HPDE6-E6E7 (cell line): ENCODE data around the gene HABP2.
A peak's percentile ranks its signal among the peaks of the same experiment; 100 is the strongest.

ENCODE experiments used
- DNase-seq: peaks from one replicate; pipeline ENCODE4 v3.0.0; 2011; ENCODE audit warnings: missing footprints; ENCODE audit errors: extremely low spot score

Gene HABP2

DNA sequence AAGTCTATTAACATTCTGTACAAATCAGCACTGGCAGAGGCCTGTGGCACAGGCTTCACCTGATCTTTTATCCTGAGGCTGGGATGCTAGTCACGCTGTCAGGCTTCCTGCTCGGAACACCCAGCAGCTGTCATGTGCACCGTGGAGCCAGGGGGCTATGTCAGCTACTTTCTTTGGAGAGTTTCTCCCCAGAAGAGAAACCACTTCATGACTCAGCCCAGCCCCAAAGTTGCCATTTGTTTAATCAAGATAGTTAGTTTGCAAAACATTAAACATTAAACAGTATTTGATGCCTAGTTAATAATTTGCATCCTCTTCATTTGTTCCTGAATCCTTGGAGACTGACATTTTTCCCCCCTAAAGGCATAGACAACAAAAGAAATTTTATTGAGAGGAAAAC, at the start of gene HABP2:
TSS of gene HABP2 (plus strand) at position 353 of the 400 bp plus-strand sequence. CDS start 69 bp downstream, outside the sequence.
- no peak for DNase-seq

DNA sequence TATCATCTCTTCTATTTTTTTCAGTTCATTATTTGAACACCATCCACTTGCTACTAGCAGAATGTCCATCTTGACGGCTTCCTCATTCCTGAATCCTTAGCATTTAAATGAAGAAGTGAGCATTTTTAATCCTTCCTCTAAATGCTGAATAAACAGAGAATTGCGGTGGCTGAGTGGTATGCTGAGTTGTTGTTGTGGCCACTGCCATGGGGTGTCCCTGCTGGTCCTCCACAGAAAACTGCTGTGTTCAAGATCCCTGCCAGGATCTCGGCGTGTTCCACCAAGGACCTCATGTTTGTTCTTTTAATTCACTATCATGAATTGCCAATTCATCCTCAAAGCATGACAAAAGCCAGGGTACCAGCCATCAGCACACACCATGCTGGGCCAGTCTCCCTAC, 48.9 kb upstream of the HABP2 start:
- no peak for DNase-seq

- DNase-seq: no peak
Measured at GRCh38 chr10:113504423-113504822, 48.4 kb upstream of the HABP2 start.

DNA sequence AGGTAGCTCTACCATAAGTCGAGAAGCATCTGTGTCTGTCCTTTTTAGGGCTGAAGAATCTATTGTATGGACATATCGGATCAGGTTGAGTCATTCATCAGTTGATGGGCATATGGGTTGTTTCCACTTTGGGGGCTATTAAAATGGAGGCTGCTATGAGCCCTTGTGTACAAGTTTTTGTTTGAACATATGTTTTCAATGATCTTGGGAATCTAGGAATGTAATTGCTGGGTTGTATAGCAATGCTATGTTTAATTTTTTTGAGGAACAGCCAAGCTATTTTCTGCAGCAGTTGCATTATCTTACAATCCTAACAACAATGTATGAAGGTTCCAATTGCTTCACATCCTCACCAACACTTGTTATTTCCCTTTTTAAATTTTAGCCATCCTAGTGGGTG, 46.4 kb upstream of the HABP2 start:
- DNase-seq: no peak

DNA sequence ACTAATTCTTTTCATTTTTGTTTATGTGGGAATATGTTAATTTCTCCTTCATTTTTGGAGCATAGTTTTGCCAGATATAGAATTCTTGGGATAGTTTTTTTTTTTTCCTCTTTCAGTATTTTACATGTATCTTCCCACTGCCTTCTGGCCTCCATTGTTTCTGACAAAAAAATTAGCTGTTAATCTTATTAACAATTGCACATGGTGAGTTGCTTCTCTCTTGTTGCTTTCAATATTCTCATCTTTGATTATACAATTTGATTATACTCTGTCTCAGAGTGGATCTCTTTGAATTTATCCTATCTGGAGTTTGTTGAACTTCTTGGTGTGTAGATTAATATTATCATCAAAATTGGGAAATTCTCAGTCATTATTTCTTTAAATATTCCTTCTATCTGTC, 41.4 kb upstream of the HABP2 start:
- DNase-seq: no peak

DNA sequence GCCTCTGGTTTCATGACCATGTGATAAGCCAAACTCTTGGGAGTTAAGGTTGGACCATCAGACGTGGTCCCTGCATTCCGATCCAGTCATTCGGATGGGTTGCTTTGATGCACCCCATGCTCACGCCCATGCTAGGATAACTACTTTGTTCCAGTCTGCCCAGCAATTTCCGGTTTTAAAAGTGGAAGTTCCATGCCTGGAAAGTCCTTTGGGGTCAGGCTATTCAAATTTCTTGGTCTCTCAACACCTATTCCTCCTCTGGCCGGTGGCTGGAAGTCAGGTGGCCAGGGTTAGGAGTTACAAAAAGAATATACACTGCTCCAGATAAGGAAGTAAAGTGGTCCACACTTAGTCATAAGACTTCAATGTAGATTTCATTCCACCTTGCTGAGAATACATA, 37.7 kb upstream of the HABP2 start:
- DNase-seq: no peak

GRCh38 chr10:113515601-113516000, 37.3 kb upstream of the HABP2 start:
- no peak for DNase-seq

DNA sequence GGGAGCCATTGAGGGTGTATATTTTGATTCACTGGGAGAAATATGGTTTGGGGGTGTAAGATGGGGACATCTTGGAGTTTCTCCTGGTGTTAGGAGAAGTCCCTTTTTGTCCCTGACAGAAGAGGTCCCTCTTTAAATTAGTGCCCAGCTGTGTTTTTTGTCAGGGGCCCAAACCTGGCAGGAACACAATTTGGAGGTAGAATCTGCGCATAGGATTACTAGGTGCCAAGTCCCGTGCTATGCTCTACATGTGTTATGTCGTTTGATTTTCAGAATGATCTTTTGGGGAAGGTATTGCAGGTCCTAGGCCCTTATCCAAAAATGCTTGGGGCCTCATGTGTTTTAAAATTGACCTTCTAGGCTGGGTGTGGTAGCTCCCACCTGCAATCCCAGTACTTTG, 36.8 kb upstream of the HABP2 start:
- no peak for DNase-seq

DNA sequence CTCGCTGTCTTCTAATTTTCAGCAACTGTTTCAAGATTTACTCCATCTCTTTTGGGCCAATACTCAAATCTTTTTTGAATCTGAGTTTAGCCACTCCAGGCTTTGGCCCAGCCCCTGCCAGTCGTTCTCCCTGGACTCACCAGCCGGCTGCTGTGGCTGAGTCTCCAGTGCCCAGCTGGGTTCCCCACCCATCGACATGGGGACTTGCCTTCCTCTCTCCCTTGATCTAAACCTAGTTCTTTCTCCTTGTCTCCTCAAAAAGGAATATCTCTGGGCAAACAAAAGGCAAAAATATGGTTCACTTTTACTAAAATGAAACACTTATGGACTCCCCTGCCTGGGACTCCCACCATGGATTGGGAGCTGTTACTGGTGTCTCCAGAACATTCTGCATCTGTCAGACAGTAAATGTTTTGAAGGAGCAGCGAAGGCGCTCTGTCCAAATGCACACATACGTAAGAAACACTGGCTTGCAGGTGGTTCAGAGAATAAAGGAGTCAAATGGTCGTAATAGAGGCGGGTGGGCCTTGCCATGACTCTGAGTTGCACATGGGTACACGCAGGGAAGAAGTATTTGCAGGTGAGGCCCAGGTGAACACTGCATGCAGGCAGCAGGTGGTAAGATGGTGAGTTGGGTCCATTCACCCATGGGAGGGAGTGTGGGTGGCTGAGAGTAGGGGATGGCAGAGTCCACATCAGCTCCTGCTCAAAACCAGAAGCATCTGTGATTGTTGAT, 35.5 kb upstream of the HABP2 start:
- no peak for DNase-seq

- DNase-seq: no peak
Measured at GRCh38 chr10:113517901-113518260, 35.0 kb upstream of the HABP2 start.

DNA sequence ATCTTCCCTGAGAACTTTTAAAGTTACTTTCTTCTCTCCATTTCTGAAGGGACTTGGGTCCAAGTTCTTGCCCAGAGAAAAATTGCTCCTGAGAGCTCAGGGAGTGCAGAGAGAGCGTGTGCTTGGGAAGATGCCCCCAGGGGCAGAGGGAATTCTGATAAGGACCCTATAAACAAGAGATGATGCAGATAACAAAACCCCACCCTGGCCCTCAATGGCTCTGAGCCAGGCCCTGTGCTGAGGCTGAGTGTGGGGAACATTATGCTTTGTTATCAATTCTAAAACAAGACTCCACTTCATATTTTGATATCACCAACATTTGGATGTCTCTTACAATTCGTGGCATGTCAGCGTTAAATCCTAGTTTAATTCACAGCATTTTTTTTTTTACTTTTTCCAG, 34.4 kb upstream of the HABP2 start:
- DNase-seq: no peak

DNA sequence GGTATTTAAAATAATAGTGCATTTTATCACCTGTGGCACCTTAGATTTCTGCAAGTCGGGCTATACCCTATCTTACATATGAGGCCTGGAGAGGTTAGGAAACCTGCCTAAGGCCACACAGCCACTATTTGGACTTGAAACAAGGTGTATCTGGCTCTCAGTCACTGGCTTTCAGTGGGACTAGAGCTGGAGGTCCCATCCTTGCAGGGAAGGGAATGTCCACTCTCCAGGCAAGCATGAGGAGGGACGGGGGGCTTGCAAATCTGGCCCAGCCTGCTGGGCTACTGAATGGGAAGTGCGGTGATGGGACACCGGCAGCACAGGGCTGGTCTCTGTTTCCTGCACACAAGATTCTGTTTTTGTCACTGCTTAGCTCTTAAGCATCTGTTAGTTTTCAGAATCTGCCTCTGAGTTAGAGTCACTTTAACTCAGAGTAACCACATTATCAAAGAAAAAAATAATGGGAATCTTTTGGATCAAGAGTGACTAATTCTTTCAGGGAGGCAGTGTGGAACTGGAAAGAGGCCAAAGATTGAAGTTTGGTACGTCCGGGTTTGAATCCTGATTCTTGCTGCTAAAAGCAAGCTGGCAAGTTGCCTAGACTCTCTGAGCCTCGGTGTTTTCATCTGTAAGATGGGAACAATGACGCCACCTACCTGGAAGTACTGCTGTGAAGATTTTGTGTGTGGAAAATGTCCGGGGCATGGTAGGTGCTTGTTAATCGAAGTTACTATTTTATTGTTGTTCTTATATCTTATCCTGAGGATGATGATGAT, 33.8 kb upstream of the HABP2 start:
- DNase-seq: no peak

GRCh38 chr10:113519681-113520115, 33.2 kb upstream of the HABP2 start:
- no peak for DNase-seq

DNA sequence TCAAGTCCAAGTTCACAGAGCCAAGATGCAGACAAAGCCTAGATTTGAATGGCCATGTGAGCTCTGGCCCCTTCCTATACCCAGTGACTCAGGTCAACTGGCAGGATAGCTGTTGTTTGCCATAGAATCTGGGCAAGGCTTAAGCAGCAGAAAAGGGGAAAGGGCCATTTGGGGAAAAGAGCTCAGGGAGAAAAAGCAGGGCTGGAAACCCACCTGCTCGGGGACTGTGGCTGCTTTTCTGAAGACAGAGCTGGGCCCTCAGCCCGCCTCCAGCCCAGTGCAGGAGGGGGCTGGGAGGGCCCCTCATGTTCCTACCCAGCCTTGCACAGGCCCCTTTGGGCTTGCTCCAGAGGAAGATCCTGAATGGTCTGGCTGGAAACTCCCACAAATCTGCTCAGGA, 32.6 kb upstream of the HABP2 start:
- DNase-seq: no peak

GRCh38 chr10:113520690-113521474, 32.0 kb upstream of the HABP2 start:
- DNase-seq: peak; percentile 68

DNA sequence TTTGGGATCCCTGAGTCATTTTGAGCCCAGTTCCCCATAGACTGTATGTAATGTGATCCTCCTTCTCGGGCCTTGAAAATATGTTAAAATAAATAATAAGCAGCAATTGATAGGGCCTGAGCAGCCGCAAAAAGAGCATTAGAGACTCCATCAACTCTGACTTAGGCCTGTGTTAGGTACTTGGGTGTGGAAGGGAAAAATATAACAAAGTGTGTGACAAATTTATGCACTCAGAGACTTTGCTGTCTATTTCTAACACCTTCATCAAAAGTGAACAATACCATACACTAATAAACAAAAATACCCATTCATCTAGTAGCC, 31.4 kb upstream of the HABP2 start:
- no peak for DNase-seq

- no peak for DNase-seq
Measured at GRCh38 chr10:113522460-113522859, 30.4 kb upstream of the HABP2 start.

DNA sequence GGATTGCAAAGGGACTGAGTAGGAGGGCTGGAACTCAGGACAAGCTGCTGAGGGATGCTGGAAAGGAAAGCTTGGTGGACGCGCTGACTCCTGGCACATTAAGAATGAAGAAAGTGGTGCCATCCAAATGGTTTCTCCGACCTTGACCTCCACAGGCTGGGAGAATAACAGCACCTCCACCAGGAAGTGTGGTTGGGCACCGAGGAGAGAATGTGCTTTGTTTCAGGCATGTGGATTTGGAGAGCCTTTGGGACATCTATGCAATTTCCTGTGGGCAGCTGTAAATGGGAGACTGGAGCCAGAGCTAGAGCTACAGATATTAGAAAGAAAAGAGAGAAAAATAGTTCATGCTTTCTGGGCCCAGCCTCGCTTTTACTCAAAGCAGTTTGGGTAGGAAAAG, 29.8 kb upstream of the HABP2 start:
- DNase-seq: no peak

DNA sequence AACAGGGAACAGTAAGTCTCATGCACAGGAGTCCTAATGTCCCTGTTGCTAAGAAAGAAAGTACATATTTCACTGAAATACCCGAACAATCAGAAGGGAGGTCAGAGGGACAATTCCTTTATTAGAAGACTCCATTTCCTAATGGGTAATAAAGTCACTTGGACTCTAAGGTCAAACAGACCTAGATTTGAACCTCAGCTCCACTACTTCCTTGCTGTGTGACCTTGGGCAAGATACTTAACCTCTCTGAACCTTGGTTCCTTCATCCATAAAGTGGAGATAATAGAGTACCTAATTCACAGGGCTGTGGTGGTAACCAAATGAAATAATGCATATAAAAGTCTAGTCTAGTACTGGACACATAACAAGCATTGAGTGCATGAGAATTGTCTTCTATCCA, 29.2 kb upstream of the HABP2 start:
- no peak for DNase-seq

DNA sequence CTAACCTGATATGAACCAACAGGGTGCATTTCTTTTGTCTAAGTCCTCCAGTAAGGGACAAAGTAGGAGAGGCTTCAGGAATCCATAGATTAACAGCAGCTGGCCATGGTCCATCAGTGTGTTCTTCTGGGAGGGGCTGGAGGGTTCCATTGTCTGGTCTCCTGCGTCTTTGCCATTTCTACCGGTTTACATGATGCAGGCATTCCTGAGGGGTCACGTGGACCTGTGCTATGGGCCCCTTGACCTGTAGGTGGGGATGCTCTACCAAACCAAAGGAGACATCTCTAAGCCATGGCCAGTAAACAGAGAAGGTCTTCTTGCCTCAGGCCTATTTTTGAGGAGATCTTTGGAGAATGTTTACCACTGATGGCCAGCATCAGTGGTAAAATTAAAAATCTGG, 28.7 kb upstream of the HABP2 start:
- DNase-seq: no peak

- DNase-seq: no peak
Measured at GRCh38 chr10:113524539-113525490, 28.0 kb upstream of the HABP2 start.

- no peak for DNase-seq
Measured at GRCh38 chr10:113525713-113526112, 27.1 kb upstream of the HABP2 start.
